Neural cell (in vitro differentiated cells): ENCODE results near the gene VSTM2B. TPM values are rescaled to one million over a fixed set of nuclear protein-coding genes. Genes with fewer than 3 reads are reported as not detected.

Experiments
- H2AFZ ChIP-seq: fragments of 200-600, 300-800 bp; sonication (generic), shearing (Covaris generic); 2 replicates; pipeline ENCODE4 v1.6.0; 2014; ENCODE audit warnings: low read depth, mild to moderate bottlenecking, antibody characterized with exemption, low read length, moderate library complexity
- H3F3A ChIP-seq: fragments of 200-600 bp; shearing (Covaris generic); 2 replicates; pipeline ENCODE4 v1.6.1; 2016; ENCODE audit warnings: mild to moderate bottlenecking, moderate library complexity, mixed read lengths, antibody characterized with exemption, low read length; ENCODE audit not compliant: insufficient read depth, poor library complexity, severe bottlenecking
- H3K27ac ChIP-seq: fragments of 200-600, 300-800 bp; sonication (generic), shearing (Covaris generic); 2 replicates; pipeline ENCODE4 v1.5.1; 2014; ENCODE audit warnings: mild to moderate bottlenecking, low read length, moderate library complexity
- H3K27me3 ChIP-seq: fragments of 300-800, 200-600 bp; sonication (generic), shearing (Covaris generic); 2 replicates; pipeline ENCODE4 v1.6.0; 2014; ENCODE audit warnings: mild to moderate bottlenecking, low read depth, low read length, moderate library complexity; ENCODE audit not compliant: insufficient read depth
- H3K36me3 ChIP-seq: fragments of 300-800, 200-600 bp; sonication (generic), shearing (Covaris generic); 2 replicates; pipeline ENCODE4 v1.5.1; 2014; ENCODE audit warnings: mild to moderate bottlenecking, antibody characterized with exemption, low read length, moderate library complexity; ENCODE audit not compliant: insufficient read depth
- H3K4me2 ChIP-seq: fragments of 300-800, 200-600 bp; sonication (generic), shearing (Covaris generic); 2 replicates; pipeline ENCODE4 v1.6.0; 2014; ENCODE audit warnings: mild to moderate bottlenecking, low read length
- H3K4me3 ChIP-seq: fragments of 300-800, 200-600 bp; sonication (generic), shearing (Covaris generic); 2 replicates; pipeline ENCODE4 v1.5.1; 2014; ENCODE audit warnings: mild to moderate bottlenecking, low read length, moderate library complexity
- H3K79me2 ChIP-seq: fragments of 200-600 bp; shearing (Covaris generic); replicated peaks from 2 replicates; pipeline ENCODE4 v1.6.0; 2014; ENCODE audit warnings: mild to moderate bottlenecking, low read length, moderate library complexity; ENCODE audit not compliant: insufficient read depth
- H3K9ac ChIP-seq: fragments of 300-800, 200-600 bp; sonication (generic), shearing (Covaris generic); 2 replicates; pipeline ENCODE4 v1.6.1; 2016; ENCODE audit warnings: mild to moderate bottlenecking, low read length, mixed read lengths
- H3K9me2 ChIP-seq: fragments of 200-600 bp; shearing (Covaris generic); 2 replicates; pipeline ENCODE4 v1.6.1; 2016; ENCODE audit warnings: mild to moderate bottlenecking, low read length, mixed read lengths; ENCODE audit not compliant: insufficient read depth
- H3K9me3 ChIP-seq: fragments of 200-600, 300-800 bp; sonication (generic), shearing (Covaris generic); 2 replicates; pipeline ENCODE4 v1.6.1; 2016; ENCODE audit warnings: mild to moderate bottlenecking, mixed run types, low read length, moderate library complexity, mixed read lengths
- H4K20me1 ChIP-seq: fragments of 200-600 bp; shearing (Covaris generic); 2 replicates; pipeline ENCODE4 v1.6.1; 2016; ENCODE audit warnings: mild to moderate bottlenecking, mixed run types; ENCODE audit not compliant: insufficient read depth
- EZH2 ChIP-seq: fragments of 200-600, 300-800 bp; shearing (Covaris generic), sonication (generic); IDR thresholded peaks from 2 replicates; pipeline ENCODE4 v1.6.1; 2014; ENCODE audit warnings: antibody characterized with exemption, low read length, borderline replicate concordance, mild to moderate bottlenecking; ENCODE audit not compliant: insufficient read depth, poor library complexity, severe bottlenecking
- MXI1 ChIP-seq: fragments of 450-650 bp; conservative IDR thresholded peaks from 2 replicates; pipeline ENCODE4 v1.6.1; 2014; ENCODE audit warnings: antibody characterized with exemption, mild to moderate bottlenecking; ENCODE audit not compliant: poor library complexity, severe bottlenecking
- POLR2AphosphoS5 ChIP-seq: IDR thresholded peaks from 2 replicates; pipeline ENCODE4 v1.6.1; 2012
- RAD21 ChIP-seq: fragments of 450-650 bp; conservative IDR thresholded peaks from 2 replicates; pipeline ENCODE4 v1.6.1; 2014; ENCODE audit warnings: antibody characterized with exemption, mild to moderate bottlenecking, moderate library complexity
- SMC3 ChIP-seq: fragments of 450-650 bp; conservative IDR thresholded peaks from 2 replicates; pipeline ENCODE4 v1.6.1; 2014; ENCODE audit warnings: antibody characterized with exemption, mild to moderate bottlenecking, moderate library complexity; ENCODE audit not compliant: poor library complexity
- TAF1 ChIP-seq: IDR thresholded peaks from 2 replicates; pipeline ENCODE4 v1.6.1; 2012; ENCODE audit warnings: low read depth
- polyA plus RNA-seq: library from polyadenylated mRNA; depleted of rRNA; stranded (reverse); fragments of >200 nt; gene quantifications from 2 replicates; pipeline ENCODE4 v1.2.3, GENCODE V29; 2014
- TF ChIP-seq, protein P1 (sequence below): fragments of 450-650 bp; IDR thresholded peaks from 2 replicates; pipeline ENCODE4 v1.5.1; 2014; ENCODE audit warnings: antibody characterized with exemption, mild to moderate bottlenecking, moderate library complexity; ENCODE audit not compliant: poor library complexity, severe bottlenecking
- TF ChIP-seq, protein P2 (sequence below): IDR thresholded peaks from 2 replicates; pipeline ENCODE4 v1.6.1; 2012; ENCODE audit warnings: borderline replicate concordance

Gene VSTM2B
- polyA plus RNA-seq, 1 donor from 2014 or later = 24.4 TPM

DNA sequence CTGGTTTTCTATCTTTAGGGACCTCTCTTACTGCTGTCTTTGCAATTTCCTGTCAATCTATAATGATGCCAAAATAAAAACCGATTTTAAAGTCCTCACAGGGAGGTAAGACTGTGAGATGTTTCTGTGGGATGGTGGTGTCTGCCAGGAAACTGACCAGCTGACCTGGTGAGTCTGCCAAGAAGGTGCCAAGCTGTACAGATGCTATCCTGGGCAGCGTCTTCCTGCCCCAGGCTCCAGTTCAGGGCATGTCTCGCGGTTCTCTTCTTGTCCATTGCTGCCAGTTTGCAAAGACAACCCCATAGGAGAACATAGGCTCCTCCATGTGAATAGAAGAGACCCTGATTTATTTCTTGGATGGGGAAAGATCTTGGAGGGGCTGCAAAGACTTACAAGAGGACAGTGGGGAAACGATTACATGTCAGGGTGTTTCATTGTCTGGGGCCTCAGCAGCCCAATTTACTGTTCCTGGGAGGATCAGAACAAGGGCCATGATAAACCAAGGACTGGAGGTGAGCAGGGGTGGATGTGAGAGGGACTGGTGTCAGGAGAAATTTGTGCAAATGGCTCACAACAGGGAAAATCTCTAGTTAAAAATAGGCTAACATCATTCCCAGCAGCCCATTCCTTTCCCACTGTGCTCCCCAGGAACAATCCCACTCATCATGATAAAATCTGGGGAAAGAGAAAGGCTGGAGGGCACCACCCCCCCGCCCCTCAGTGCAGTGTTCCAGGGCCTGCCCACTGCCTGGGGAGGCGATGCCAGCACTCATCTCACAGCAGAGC, 42.7 kb upstream of the VSTM2B start:
- H3K4me2 ChIP-seq = no peak overlapping the region
- no peaks in the 10 kb centered on the region for H3K36me3 ChIP-seq
- H3K79me2 ChIP-seq = no peaks in the 10 kb centered on the region
- H3K27ac ChIP-seq = no peak overlapping the region
- TF ChIP-seq POLR2AphosphoS5 (no peak), SMC3 (no peak), EZH2 (no peak), MXI1 (no peak), TAF1 (no peak)
- TF ChIP-seq, protein P1, sequence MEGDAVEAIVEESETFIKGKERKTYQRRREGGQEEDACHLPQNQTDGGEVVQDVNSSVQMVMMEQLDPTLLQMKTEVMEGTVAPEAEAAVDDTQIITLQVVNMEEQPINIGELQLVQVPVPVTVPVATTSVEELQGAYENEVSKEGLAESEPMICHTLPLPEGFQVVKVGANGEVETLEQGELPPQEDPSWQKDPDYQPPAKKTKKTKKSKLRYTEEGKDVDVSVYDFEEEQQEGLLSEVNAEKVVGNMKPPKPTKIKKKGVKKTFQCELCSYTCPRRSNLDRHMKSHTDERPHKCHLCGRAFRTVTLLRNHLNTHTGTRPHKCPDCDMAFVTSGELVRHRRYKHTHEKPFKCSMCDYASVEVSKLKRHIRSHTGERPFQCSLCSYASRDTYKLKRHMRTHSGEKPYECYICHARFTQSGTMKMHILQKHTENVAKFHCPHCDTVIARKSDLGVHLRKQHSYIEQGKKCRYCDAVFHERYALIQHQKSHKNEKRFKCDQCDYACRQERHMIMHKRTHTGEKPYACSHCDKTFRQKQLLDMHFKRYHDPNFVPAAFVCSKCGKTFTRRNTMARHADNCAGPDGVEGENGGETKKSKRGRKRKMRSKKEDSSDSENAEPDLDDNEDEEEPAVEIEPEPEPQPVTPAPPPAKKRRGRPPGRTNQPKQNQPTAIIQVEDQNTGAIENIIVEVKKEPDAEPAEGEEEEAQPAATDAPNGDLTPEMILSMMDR = no peak
- H3K27me3 ChIP-seq = no peaks in the 10 kb centered on the region
- no peaks in the 10 kb centered on the region for H3F3A ChIP-seq
- no peaks in the 10 kb centered on the region for H4K20me1 ChIP-seq
- H3K9me3 ChIP-seq = no peaks in the 10 kb centered on the region
- H3K4me3 ChIP-seq = no peak overlapping the region
- no peaks in the 10 kb centered on the region for H3K9me2 ChIP-seq
- H3K9ac ChIP-seq = no peak overlapping the region
- H2AFZ ChIP-seq = no peak overlapping the region

DNA sequence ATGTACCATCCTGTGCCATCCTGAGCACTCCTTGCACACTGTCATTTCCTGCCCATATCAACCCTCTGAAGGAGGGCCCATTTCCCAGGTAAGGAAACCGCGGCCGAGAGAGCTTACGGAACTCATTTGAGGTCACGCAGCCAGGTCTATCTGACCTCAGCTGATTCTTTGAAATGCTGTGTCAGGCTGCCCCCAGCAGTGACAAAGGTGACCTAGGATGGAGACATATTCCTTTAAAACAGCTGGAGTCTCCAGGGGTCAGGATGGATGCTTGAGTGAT, 42.2 kb upstream of the VSTM2B start:
- H3K79me2 ChIP-seq = no peaks in the 10 kb centered on the region
- no peak overlapping the region for H3K9ac ChIP-seq
- H3K4me3 ChIP-seq = no peak overlapping the region
- no peak overlapping the region for H3K27ac ChIP-seq
- no peak overlapping the region for H3K4me2 ChIP-seq
- no peaks in the 10 kb centered on the region for H3K9me2 ChIP-seq
- H2AFZ ChIP-seq = no peak overlapping the region
- TF ChIP-seq EZH2 = no peak
- H3K36me3 ChIP-seq = no peaks in the 10 kb centered on the region
- H3F3A ChIP-seq = no peaks in the 10 kb centered on the region
- no peaks in the 10 kb centered on the region for H3K27me3 ChIP-seq
- no peaks in the 10 kb centered on the region for H3K9me3 ChIP-seq
- H4K20me1 ChIP-seq = no peaks in the 10 kb centered on the region

DNA sequence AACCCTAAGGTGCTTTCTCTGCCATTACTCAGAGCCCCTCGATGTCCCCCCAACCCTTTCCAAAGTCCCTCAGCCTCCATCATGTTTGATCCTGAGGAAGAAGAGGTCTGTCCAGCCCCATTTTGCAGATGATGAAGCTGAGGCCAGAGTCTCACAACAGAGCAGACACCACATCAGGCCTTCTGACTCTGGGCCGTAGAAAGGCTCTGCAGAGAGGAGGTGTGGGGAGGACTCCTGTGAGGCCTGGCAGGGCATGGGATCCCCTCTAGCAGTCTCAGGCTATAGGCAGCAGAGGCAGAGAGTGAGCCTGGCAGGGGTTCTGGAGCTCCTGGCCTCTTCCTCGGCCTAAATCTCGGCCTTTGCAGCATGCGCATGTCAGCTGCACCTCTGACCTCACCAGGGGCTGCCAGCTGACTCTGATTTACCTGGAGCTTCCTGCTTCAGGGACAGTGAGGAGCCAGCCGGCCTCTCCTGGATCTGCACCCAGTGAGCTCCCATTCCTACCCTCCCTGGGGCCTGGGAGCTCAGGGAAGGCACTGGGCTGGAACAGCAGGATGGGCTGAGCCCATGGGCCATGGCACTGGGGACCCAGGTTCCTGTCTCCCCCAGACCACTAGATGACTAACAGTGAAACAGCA, 41.7 kb upstream of the VSTM2B start:
- H3K4me2 ChIP-seq = no peak overlapping the region
- H3F3A ChIP-seq = no peaks in the 10 kb centered on the region
- no peak for TF ChIP-seq POLR2AphosphoS5
- TF ChIP-seq, protein P2, sequence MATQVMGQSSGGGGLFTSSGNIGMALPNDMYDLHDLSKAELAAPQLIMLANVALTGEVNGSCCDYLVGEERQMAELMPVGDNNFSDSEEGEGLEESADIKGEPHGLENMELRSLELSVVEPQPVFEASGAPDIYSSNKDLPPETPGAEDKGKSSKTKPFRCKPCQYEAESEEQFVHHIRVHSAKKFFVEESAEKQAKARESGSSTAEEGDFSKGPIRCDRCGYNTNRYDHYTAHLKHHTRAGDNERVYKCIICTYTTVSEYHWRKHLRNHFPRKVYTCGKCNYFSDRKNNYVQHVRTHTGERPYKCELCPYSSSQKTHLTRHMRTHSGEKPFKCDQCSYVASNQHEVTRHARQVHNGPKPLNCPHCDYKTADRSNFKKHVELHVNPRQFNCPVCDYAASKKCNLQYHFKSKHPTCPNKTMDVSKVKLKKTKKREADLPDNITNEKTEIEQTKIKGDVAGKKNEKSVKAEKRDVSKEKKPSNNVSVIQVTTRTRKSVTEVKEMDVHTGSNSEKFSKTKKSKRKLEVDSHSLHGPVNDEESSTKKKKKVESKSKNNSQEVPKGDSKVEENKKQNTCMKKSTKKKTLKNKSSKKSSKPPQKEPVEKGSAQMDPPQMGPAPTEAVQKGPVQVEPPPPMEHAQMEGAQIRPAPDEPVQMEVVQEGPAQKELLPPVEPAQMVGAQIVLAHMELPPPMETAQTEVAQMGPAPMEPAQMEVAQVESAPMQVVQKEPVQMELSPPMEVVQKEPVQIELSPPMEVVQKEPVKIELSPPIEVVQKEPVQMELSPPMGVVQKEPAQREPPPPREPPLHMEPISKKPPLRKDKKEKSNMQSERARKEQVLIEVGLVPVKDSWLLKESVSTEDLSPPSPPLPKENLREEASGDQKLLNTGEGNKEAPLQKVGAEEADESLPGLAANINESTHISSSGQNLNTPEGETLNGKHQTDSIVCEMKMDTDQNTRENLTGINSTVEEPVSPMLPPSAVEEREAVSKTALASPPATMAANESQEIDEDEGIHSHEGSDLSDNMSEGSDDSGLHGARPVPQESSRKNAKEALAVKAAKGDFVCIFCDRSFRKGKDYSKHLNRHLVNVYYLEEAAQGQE = no peak
- no peak for TF ChIP-seq MXI1
- no peak for TF ChIP-seq RAD21
- no peak for TF ChIP-seq SMC3
- TF ChIP-seq, protein P1 = no peak
- no peak overlapping the region for H2AFZ ChIP-seq
- no peak overlapping the region for H3K27ac ChIP-seq
- H3K4me3 ChIP-seq = no peak overlapping the region
- no peaks in the 10 kb centered on the region for H3K79me2 ChIP-seq
- H4K20me1 ChIP-seq = no peaks in the 10 kb centered on the region
- no peak overlapping the region for H3K9ac ChIP-seq
- H3K9me2 ChIP-seq = no peaks in the 10 kb centered on the region
- no peaks in the 10 kb centered on the region for H3K9me3 ChIP-seq
- no peaks in the 10 kb centered on the region for H3K36me3 ChIP-seq
- no peaks in the 10 kb centered on the region for H3K27me3 ChIP-seq
